IMR-90 (cell line): ENCODE results near the gene ALOXE3. TPM values are rescaled to one million over a fixed set of nuclear protein-coding genes. Genes with fewer than 3 reads are reported as not detected.

Experiments
- MAZ ChIP-seq: IDR thresholded peaks from 2 replicates; pipeline ENCODE4 v1.6.1; 2012; ENCODE audit warnings: low read depth, mild to moderate bottlenecking, low read length, improper control_type of control experiment, moderate library complexity, borderline replicate concordance
- RCOR1 ChIP-seq: IDR thresholded peaks from 2 replicates; pipeline ENCODE4 v1.6.1; 2012; ENCODE audit warnings: mild to moderate bottlenecking, low read length, improper control_type of control experiment; ENCODE audit not compliant: insufficient replicate concordance
- polyA plus RNA-seq, 3 experiments: library from polyadenylated mRNA; depleted of rRNA; stranded (reverse); fragments of >200 nt; gene quantifications; 2 replicates each; pipeline ENCODE4 v1.2.3, GENCODE V29; 2012; ENCODE audit warnings: low replicate concordance in 1 of 3
- total RNA-seq: library from RNA; depleted of rRNA; stranded (reverse); fragments of >200 nt; gene quantifications from 2 replicates; pipeline ENCODE4 v1.2.3, GENCODE V29; 2012
- TF ChIP-seq, protein P1 (sequence below): conservative IDR thresholded peaks from 2 replicates; pipeline ENCODE4 v1.5.1; 2012; ENCODE audit warnings: mild to moderate bottlenecking, low read depth, low read length, improper control_type of control experiment

The ALOXE3 gene
- total and polyA plus RNA-seq, 2 of the 4 experiments (the other 2 are of a cell fraction), result under 0.01 to 0.26 TPM

DNA sequence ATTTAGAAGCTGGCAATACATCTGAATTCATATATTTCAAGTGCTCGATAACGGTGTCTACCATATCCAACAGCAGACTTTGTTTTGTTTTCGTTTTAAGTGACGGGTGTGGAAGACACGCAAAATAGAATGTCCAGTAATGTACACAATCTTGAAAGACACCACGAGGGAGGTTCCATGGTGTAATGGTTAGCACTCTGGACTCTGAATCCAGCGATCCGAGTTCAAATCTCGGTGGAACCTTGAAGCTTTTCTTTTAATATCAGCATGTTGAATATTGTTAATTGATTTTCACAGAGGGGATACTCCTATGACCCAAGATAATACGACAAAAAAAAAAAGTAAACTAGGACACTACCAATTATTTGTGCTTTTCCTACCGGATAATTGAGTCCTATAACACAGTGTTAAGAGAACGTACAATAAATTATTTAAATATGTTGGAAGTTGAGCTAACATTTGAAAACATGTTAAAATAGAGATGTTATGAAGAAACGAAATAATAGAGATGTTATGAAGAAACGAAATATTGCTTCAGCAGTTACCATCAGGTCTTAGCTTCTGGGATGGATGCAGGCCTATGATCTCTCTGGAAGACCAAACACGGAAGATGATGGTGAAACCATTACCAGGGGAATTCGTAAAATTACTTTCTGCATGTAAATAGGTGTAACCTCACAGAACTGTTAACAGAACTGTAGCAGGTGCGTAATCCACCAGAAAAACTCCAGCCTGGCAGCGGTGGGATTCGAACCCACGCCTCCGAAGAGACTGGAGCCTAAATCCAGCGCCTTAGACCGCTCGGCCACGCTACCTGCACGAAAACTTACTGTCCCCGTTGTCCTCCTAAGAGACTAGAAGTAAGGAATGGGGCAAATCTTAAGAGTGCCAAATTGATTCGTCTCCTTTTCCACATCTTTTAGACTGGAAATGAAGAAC lies 1.5 kb upstream of the ALOXE3 start (continued):
- TF ChIP-seq, protein P1, sequence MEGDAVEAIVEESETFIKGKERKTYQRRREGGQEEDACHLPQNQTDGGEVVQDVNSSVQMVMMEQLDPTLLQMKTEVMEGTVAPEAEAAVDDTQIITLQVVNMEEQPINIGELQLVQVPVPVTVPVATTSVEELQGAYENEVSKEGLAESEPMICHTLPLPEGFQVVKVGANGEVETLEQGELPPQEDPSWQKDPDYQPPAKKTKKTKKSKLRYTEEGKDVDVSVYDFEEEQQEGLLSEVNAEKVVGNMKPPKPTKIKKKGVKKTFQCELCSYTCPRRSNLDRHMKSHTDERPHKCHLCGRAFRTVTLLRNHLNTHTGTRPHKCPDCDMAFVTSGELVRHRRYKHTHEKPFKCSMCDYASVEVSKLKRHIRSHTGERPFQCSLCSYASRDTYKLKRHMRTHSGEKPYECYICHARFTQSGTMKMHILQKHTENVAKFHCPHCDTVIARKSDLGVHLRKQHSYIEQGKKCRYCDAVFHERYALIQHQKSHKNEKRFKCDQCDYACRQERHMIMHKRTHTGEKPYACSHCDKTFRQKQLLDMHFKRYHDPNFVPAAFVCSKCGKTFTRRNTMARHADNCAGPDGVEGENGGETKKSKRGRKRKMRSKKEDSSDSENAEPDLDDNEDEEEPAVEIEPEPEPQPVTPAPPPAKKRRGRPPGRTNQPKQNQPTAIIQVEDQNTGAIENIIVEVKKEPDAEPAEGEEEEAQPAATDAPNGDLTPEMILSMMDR, result no peak; the same call in 1 of the 2 replicates
- TF ChIP-seq MAZ (peak; percentile 77; the same call in 1 of the 2 replicates), RCOR1 (peak; percentile 78)
